ENCODE measurements around the gene MIF. TPM values are rescaled to one million over a fixed set of nuclear protein-coding genes. Genes with fewer than 3 reads are reported as not detected.

The MIF gene
- total RNA-seq (2022; extraction: Qiagen RNA extraction; ENCODE audit: low read depth): 566 to 943 TPM (median 912 TPM) in 5 replicates

GRCh38 chr22:23893945-23894709 is at the start of gene MIF:
TSS of gene MIF (plus strand) at chr22:23894383. CDS start at chr22:23894475, 92 bp downstream.

DNA sequence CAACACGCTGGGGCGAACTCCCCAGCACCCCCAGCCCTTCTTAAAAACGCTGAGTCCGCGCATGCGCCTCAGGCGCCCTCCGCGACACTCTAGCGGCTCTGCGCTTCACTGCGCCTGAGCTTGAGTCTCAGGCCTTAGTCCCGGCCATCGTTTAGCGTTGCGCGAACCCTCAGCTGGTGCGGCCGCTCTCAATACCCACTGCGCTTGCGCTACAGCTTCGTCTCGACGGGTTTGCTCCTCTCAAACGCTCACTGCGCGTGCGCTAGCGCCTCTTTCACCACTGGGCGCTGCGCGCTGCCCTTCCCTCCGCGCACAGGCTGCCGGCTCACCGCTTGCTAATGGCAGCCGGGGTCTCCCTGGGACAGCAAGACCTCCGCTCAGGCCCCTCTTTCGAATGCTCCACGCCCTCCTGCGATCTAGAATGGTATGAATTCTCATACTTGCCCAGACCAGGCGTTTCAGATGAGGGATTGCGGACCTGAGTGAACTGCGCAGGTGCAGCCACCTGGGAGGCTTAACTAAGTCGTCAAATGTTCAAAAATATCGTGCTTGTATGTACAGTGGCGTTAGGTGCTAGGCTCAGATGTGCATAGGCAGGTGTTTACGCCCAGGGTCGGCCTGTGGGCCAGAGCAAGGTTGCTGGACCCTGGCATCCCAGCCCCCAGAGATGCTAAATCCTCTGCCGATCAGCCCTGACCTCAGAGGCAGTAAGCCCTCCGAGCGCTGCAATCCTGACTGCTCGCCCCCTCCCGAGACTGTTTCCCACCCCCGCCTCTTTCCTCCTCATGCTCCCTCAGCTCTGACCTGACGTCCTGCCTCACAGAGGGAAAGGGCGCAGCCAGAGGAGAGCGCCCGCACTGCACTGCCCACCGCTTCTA is 36.3 kb upstream of the MIF start, which contains the start of gene SLC2A11:
TSS of gene SLC2A11 (plus strand) at position 270 of the 878 bp plus-strand sequence. CDS start at position 395, 125 bp downstream.

Other genes starting within 250 kb of the MIF start
- not detected in 5 replicates for gene RGL4, start 203.4 kb upstream of the MIF start, total RNA-seq (2022; extraction: Qiagen RNA extraction; ENCODE audit: low read depth)
- 0.71 to 1.2 TPM (median 0.95 TPM) in 5 replicates for gene ZNF70, start 143.3 kb upstream of the MIF start, total RNA-seq (2022; extraction: Qiagen RNA extraction; ENCODE audit: low read depth)
- 0.58 to 1.2 TPM (median 0.68 TPM) in 4 of 5 replicates, not detected in the other for gene VPREB3, start 140.0 kb upstream of the MIF start, total RNA-seq (2022; extraction: Qiagen RNA extraction; ENCODE audit: low read depth)
- not detected in 5 replicates for gene C22orf15, start 131.4 kb upstream of the MIF start, total RNA-seq (2022; extraction: Qiagen RNA extraction; ENCODE audit: low read depth)
- gene CHCHD10, start 126.4 kb upstream of the MIF start, total RNA-seq (2022; extraction: Qiagen RNA extraction; ENCODE audit: low read depth): 88.7 to 210 TPM (median 182 TPM) in 5 replicates
- 0.21 to 0.50 TPM (median 0.36 TPM) in 5 replicates for gene MMP11, start 121.5 kb upstream of the MIF start, total RNA-seq (2022; extraction: Qiagen RNA extraction; ENCODE audit: low read depth)
- 44.9 to 52.5 TPM (median 49.9 TPM) in 5 replicates for gene SMARCB1, start 107.4 kb upstream of the MIF start, total RNA-seq (2022; extraction: Qiagen RNA extraction; ENCODE audit: low read depth)
- 0.23 to 0.60 TPM (median 0.38 TPM) in 5 replicates for gene DERL3, start 55.4 kb upstream of the MIF start, total RNA-seq (2022; extraction: Qiagen RNA extraction; ENCODE audit: low read depth)
- 8.0 to 10.4 TPM (median 8.7 TPM) in 5 replicates for gene SLC2A11, start 36.5 kb upstream of the MIF start, total RNA-seq (2022; extraction: Qiagen RNA extraction; ENCODE audit: low read depth)
- 0.26 to 0.54 TPM (median 0.37 TPM) in 4 of 5 replicates, not detected in the other for gene GSTT2B, start 66.8 kb downstream of the MIF start, total RNA-seq (2022; extraction: Qiagen RNA extraction; ENCODE audit: low read depth)
- 1.1 to 2.2 TPM (median 1.7 TPM) in 5 replicates for gene DDTL, start 72.5 kb downstream of the MIF start, total RNA-seq (2022; extraction: Qiagen RNA extraction; ENCODE audit: low read depth)
- gene DDT, start 80.1 kb downstream of the MIF start, total RNA-seq (2022; extraction: Qiagen RNA extraction; ENCODE audit: low read depth): 129 to 161 TPM (median 156 TPM) in 5 replicates
- 0.29 TPM in 1 of 5 replicates, not detected in the others for gene GSTT2, start 85.8 kb downstream of the MIF start, total RNA-seq (2022; extraction: Qiagen RNA extraction; ENCODE audit: low read depth)
- not detected in 5 replicates for gene GSTT4, start 111.1 kb downstream of the MIF start, total RNA-seq (2022; extraction: Qiagen RNA extraction; ENCODE audit: low read depth)
- 25.5 to 32.6 TPM (median 31.7 TPM) in 5 replicates for gene CABIN1, start 116.9 kb downstream of the MIF start, total RNA-seq (2022; extraction: Qiagen RNA extraction; ENCODE audit: low read depth)